GF-D8 (cell line): ENCODE measurements around the gene SRPK2.

Source experiments
- DNase-seq: peaks from one replicate; lab custom pipeline; 2025; lab: John Stamatoyannopoulos, UW

SRPK2 gene

GRCh38 chr7:105097619-105098018 lies 291.1 kb downstream of the SRPK2 start:
- no peak for DNase-seq

DNA sequence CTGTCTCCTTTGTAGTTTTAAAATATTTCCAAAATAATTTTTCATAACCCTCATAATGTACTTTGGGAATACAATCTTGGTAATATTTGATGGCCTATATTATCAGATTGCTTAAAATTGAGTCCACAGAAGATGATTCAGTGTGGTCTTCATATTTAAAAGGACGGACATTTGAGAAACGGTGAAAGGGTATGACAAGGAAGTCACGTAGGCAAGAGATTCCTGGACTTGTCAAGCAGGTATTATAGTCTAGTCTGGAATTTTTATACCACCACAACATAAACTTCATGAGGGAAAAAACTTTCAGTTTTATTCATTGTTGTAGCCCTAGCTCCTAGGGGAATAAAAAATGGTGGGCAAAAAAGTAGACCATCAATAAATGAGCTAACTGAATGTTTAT lies 292.4 kb downstream of the SRPK2 start:
- DNase-seq, result no peak

DNA sequence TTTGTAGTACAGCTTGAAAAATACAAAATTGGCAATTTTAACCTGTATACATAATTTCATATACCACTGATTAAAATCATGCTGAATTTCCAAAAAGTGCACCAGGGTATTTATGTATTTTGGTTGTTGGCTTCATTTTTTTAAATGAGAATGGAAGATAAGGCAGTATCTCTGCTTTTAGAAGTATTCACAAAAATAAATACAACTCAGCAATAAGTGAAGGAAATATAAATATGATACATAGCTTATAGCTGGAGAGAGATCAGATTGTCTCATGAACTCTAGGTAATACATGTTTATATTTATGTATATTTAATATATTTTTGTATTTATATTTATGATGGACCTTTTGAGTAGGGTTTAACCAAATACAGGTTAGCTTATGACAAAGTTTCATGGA lies 293.8 kb downstream of the SRPK2 start:
- DNase-seq, result no peak

DNA sequence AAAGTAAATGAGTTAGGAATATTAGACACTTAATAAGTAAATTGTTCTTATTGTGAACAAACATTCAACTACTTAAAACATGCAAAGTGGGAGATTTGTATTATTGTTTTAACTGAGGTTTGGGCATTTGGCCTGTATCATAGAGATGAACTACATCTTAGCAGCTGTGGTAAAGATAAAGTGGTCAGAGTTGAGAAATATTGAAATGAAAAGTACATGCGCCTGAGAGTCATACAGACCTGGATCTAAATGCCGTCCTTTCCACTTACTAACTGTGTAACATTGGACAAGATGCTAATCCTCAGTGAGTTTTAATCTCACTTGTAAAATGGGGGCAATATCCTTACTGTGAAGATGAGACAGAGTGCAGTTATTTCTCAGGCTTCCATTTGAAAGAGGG lies 300.3 kb downstream of the SRPK2 start:
- no peak for DNase-seq

- DNase-seq, result no peak
Measured at GRCh38 chr7:105087981-105088380, 300.7 kb downstream of the SRPK2 start.

DNA sequence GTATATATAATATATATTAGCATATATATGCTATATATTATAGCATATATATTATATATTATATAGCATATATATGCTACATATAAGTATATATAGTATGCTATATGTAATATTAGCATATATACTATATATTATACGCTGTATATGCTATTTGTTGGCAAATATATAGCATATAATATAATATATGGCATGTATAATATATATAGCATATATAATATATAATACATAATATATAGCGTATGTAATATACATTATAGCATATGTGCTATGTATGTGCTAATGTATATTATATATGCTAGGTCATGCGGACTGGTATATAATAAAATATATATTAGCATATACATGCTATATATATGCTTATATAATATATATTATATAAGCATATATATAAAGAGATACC lies 301.9 kb downstream of the SRPK2 start:
- DNase-seq, result no peak

GRCh38 chr7:105084581-105084980 lies 304.1 kb downstream of the SRPK2 start:
- no peak for DNase-seq

GRCh38 chr7:105079348-105079747 lies 309.4 kb downstream of the SRPK2 start:
- DNase-seq, result no peak

DNA sequence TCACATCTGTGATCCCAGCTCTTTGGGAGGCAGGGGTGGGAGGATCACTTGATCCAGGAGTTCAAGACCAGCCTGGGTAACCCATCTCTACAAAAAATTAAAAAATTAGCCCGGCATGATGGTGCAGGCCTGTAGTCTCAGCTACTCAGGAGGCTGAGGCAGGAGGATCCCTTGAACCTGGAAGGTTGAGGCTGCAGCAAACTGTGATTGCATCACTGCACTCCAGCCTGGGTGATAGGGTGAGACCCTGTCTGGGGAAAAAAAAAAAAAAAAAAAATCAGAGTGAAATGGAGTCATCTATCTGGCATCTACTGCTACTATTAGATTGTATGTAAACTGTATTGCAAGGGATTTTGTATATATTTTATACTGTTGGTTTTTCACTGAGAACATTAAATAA lies 315.6 kb downstream of the SRPK2 start:
- no peak for DNase-seq

GRCh38 chr7:105068886-105069285 lies 319.8 kb downstream of the SRPK2 start:
- DNase-seq, result no peak

DNA sequence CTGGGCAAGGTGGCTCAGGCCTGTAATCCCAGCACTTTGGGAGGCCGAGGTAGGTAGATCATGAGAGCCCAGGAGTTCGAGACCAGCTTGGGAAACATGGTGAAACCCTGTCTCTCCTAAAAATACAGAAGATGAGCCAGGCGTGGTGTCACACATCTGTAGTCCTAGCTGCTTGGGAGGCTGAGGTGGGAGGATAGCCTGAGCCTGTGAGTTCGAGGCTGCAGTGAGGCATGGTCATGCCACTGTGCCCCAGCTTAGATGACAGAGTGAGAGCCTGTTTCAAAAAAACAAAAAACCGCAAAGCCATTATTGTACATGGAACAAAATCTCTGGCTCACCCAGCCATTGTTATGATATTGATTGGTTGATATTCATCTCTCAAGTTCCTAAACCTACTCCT lies 321.0 kb downstream of the SRPK2 start:
- no peak for DNase-seq
